DOHH2 (cell line): ENCODE measurements around the gene ITPRID2.

ENCODE experiments used
- CTCF ChIP-seq: fragments of 200-600 bp; sonication (generic); IDR thresholded peaks from one replicate; pipeline ENCODE4 v1.5.1; 2014; ENCODE audit warnings: antibody characterized with exemption, mild to moderate bottlenecking, low read depth, low read length; ENCODE audit not compliant: poor library complexity, severe bottlenecking
- EZH2phosphoT487 ChIP-seq: fragments of 200-600 bp; sonication (generic); IDR thresholded peaks from 2 replicates; pipeline ENCODE4 v1.6.1; 2017; ENCODE audit warnings: borderline replicate concordance, mild to moderate bottlenecking, antibody characterized with exemption, low read length, moderate library complexity, mixed read lengths

GRCh38 chr2:181894381-181894780 is 2.9 kb downstream of the ITPRID2 start:
- TF ChIP-seq CTCF (no peak), EZH2phosphoT487 (no peak)
